Loucy (cell line): ENCODE data around the gene IGFBP1.
A peak's percentile ranks its signal among the peaks of the same experiment; 100 is the strongest.

ENCODE experiments used
- H2AFZ ChIP-seq: fragments of 200-600 bp; sonication (generic); 2 replicates; pipeline ENCODE4 v1.6.0; 2016; ENCODE audit warnings: antibody characterized with exemption, mild to moderate bottlenecking, low read length, moderate library complexity
- H3F3A ChIP-seq: fragments of 200-600 bp; 2 replicates; pipeline ENCODE4 v1.6.0; 2016; ENCODE audit warnings: antibody characterized with exemption, low read depth, mild to moderate bottlenecking
- H3K27me3 ChIP-seq: fragments of 200-600 bp; sonication (generic); 2 replicates; pipeline ENCODE4 v1.6.1; 2014; ENCODE audit warnings: low read length, mild to moderate bottlenecking; ENCODE audit not compliant: insufficient read depth, poor library complexity, severe bottlenecking
- H3K36me3 ChIP-seq: fragments of 200-600 bp; sonication (generic); 2 replicates; pipeline ENCODE4 v1.6.1; 2016; ENCODE audit warnings: low read length; ENCODE audit not compliant: insufficient read depth
- H3K4me1 ChIP-seq: fragments of 200-600 bp; sonication (generic); 2 replicates; pipeline ENCODE4 v1.5.1; 2014; ENCODE audit warnings: low read length, mild to moderate bottlenecking; ENCODE audit not compliant: insufficient read depth, poor library complexity, severe bottlenecking
- H3K4me2 ChIP-seq: fragments of 200-600 bp; sonication (generic); 2 replicates; pipeline ENCODE4 v1.6.0; 2014; ENCODE audit warnings: antibody characterized with exemption, low read length, low read depth, mild to moderate bottlenecking; ENCODE audit not compliant: poor library complexity, severe bottlenecking
- H3K4me3 ChIP-seq: fragments of 200-600 bp; sonication (generic); 2 replicates; pipeline ENCODE4 v1.5.1; 2014; ENCODE audit warnings: low read length, mild to moderate bottlenecking, mixed read lengths; ENCODE audit not compliant: poor library complexity, severe bottlenecking
- H3K79me2 ChIP-seq: fragments of 200-600 bp; sonication (generic); 2 replicates; pipeline ENCODE4 v1.6.1; 2014; ENCODE audit warnings: low read length; ENCODE audit not compliant: insufficient read depth
- H3K9ac ChIP-seq: fragments of 200-600 bp; sonication (generic); 2 replicates; pipeline ENCODE4 v1.6.0; 2014; ENCODE audit warnings: mild to moderate bottlenecking, low read depth, low read length, moderate library complexity; ENCODE audit not compliant: poor library complexity, severe bottlenecking
- H3K9me2 ChIP-seq: fragments of 200-600 bp; sonication (generic); replicated peaks from 2 replicates; pipeline ENCODE4 v1.6.1; 2016; ENCODE audit warnings: low read depth, low read length, mixed read lengths
- H3K9me3 ChIP-seq: fragments of 200-600 bp; sonication (generic); 2 replicates; pipeline ENCODE4 v1.6.1; 2014; ENCODE audit warnings: mild to moderate bottlenecking, antibody characterized with exemption, low read length, low read depth; ENCODE audit not compliant: insufficient read depth
- H4K20me1 ChIP-seq: fragments of 200-600 bp; sonication (generic); 2 replicates; pipeline ENCODE4 v1.6.0; 2014; ENCODE audit warnings: antibody characterized with exemption, low read length, mild to moderate bottlenecking; ENCODE audit not compliant: insufficient read depth, poor library complexity, severe bottlenecking
- EZH2phosphoT487 ChIP-seq: fragments of 200-600 bp; IDR thresholded peaks from 2 replicates; pipeline ENCODE4 v1.6.1; 2018; ENCODE audit warnings: antibody characterized with exemption, mild to moderate bottlenecking, moderate library complexity, borderline replicate concordance
- TF ChIP-seq, protein P1 (sequence below): fragments of 200-600 bp; sonication (generic); conservative IDR thresholded peaks from 2 replicates; pipeline ENCODE4 v1.5.1; 2014; ENCODE audit warnings: mild to moderate bottlenecking, antibody characterized with exemption, low read length

The IGFBP1 gene

DNA sequence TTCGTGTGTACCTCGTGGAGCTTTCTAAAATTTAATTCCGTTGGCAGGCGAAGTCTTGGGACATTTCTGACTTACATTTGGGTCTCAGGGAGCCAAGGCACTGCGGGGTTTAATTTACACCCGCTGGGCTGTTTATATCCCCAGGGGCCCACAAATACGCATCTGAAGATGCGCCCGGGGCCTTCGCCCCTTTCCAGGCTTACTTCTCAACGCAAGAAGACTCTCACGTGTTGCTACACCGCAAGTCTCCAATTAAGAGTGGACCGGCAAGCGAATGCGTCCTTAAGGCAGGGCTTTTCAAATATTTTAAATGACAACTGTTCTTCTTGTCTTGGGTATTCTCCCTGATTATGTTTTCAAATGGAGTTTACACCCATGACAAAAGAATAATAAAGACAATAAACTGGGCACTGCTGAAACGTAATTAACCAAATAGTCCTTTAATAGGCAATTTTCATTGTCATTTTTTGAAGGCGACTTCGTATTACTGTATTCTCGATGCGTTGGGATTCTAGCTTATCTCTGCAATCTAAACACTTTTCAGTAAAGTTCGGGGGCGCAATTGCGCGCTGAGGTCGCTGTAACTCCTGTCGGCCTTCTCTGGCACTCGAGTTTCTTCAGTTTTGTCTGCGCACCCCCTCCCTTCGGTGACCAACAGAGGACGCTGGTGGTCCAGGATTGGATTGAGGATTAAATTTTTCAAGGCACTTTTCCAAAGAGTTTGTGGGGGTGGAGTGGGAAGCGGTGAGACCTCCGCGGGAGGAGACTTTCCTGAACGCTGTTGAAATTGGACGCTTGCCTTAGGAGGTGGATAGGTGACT, 33.6 kb downstream of the IGFBP1 start:
- Histone ChIP-seq H3K9ac (no peak overlapping the region), H3K9me3 (no peaks in the 10 kb centered on the region), H4K20me1 (no peaks in the 10 kb centered on the region), H3K4me2 (no peak overlapping the region), H2AFZ (no peak overlapping the region), H3K4me1 (no peaks in the 10 kb centered on the region), H3F3A (no peaks in the 10 kb centered on the region), H3K9me2 (no peaks in the 10 kb centered on the region), H3K4me3 (no peak overlapping the region), H3K27me3 (no peaks in the 10 kb centered on the region), H3K36me3 (no peaks in the 10 kb centered on the region), H3K79me2 (no peaks in the 10 kb centered on the region)
- TF ChIP-seq, protein P1, sequence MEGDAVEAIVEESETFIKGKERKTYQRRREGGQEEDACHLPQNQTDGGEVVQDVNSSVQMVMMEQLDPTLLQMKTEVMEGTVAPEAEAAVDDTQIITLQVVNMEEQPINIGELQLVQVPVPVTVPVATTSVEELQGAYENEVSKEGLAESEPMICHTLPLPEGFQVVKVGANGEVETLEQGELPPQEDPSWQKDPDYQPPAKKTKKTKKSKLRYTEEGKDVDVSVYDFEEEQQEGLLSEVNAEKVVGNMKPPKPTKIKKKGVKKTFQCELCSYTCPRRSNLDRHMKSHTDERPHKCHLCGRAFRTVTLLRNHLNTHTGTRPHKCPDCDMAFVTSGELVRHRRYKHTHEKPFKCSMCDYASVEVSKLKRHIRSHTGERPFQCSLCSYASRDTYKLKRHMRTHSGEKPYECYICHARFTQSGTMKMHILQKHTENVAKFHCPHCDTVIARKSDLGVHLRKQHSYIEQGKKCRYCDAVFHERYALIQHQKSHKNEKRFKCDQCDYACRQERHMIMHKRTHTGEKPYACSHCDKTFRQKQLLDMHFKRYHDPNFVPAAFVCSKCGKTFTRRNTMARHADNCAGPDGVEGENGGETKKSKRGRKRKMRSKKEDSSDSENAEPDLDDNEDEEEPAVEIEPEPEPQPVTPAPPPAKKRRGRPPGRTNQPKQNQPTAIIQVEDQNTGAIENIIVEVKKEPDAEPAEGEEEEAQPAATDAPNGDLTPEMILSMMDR = peak; percentile 31
- no peak for TF ChIP-seq EZH2phosphoT487

DNA sequence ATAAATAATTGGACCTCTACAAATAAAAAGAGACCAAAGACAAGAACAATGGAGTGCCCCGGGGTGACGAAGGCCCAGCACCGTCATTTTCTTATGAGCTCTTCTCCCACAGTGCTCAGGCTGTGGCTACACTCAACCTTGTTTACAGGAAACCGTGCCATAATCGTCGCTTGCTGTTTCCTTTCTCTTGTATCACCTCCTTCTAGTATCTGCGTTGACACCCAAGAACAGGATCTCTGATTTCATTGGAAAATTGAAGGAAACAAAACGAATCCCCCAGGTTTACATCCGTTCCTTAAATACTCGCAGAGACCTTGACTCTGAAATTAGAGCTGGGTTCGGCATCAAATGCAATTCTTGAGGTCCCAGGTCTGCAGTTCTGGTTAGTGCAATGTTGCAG, 34.5 kb downstream of the IGFBP1 start:
- no peak overlapping the region for H3K9ac ChIP-seq
- no peaks in the 10 kb centered on the region for H4K20me1 ChIP-seq
- H3K4me2 ChIP-seq = no peak overlapping the region
- no peaks in the 10 kb centered on the region for H3K27me3 ChIP-seq
- no peaks in the 10 kb centered on the region for H3K4me1 ChIP-seq
- H3K9me3 ChIP-seq = no peaks in the 10 kb centered on the region
- H3K79me2 ChIP-seq = no peaks in the 10 kb centered on the region
- no peaks in the 10 kb centered on the region for H3K36me3 ChIP-seq
- H3K9me2 ChIP-seq = no peaks in the 10 kb centered on the region
- no peak overlapping the region for H2AFZ ChIP-seq
- no peaks in the 10 kb centered on the region for H3F3A ChIP-seq
- no peak for TF ChIP-seq EZH2phosphoT487
- TF ChIP-seq, protein P1 = no peak
- H3K4me3 ChIP-seq = no peak overlapping the region

DNA sequence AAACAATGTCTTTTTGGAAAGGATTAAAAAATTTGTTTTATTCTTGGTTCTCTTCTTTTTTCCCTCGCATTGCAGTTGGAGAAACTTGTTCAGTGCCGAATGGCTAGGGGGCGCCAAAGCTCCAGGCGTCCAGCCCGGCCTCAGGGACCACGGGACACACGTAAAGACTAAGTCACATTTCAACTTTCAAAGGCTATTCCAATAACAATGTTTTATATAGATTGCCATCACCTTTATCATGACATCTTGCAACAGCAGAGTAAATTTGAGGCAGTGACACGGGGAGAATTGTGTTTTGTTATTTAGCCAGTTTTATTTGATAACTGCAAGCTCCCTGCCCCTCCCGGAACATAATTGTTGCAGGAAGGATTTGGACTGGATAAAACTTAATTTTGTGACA, 35.0 kb downstream of the IGFBP1 start:
- Histone ChIP-seq H4K20me1 (no peaks in the 10 kb centered on the region), H3K9ac (no peak overlapping the region), H2AFZ (no peak overlapping the region), H3K4me1 (no peaks in the 10 kb centered on the region), H3F3A (no peaks in the 10 kb centered on the region), H3K9me3 (no peaks in the 10 kb centered on the region), H3K27me3 (no peaks in the 10 kb centered on the region), H3K4me2 (no peak overlapping the region), H3K9me2 (no peaks in the 10 kb centered on the region), H3K36me3 (no peaks in the 10 kb centered on the region), H3K79me2 (no peaks in the 10 kb centered on the region), H3K4me3 (no peak overlapping the region)
- TF ChIP-seq EZH2phosphoT487 = no peak
- TF ChIP-seq, protein P1 = peak; percentile 94
